DMS153 (cell line): ENCODE results near the gene SLC38A3.
A peak's percentile ranks its signal among the peaks of the same experiment; 100 is the strongest.
"Not testable (repeated sequence)": the region's sequence is repeated elsewhere in the genome, so short reads cannot be mapped to it uniquely, and the experiment has no call there.

Experiments
- DNase-seq: peaks from one replicate; lab custom pipeline; 2025; lab: John Stamatoyannopoulos, UW

SLC38A3 gene

GRCh38 chr3:50231581-50231980 lies 26.5 kb downstream of the SLC38A3 start:
- no peak for DNase-seq

GRCh38 chr3:50232303-50232702 lies 27.2 kb downstream of the SLC38A3 start:
- no peak for DNase-seq

GRCh38 chr3:50233176-50233575 lies 28.1 kb downstream of the SLC38A3 start:
- DNase-seq: no peak

GRCh38 chr3:50235716-50236483 lies 30.8 kb downstream of the SLC38A3 start, which contains the start of gene GNAI2:
TSS of gene GNAI2 (plus strand) at chr3:50236204. CDS start at chr3:50236336, 132 bp downstream.
- peak; percentile 90 for DNase-seq

GRCh38 chr3:50236484-50237132 lies 31.5 kb downstream of the SLC38A3 start:
- DNase-seq: no peak

GRCh38 chr3:50237133-50237651 lies 32.1 kb downstream of the SLC38A3 start:
- DNase-seq: no peak

- DNase-seq: peak; percentile 57
These were observed 32.9 kb downstream of the SLC38A3 start for GRCh38 chr3:50237754-50238548.

- no peak for DNase-seq
These were observed 33.5 kb downstream of the SLC38A3 start for GRCh38 chr3:50238549-50239026.

GRCh38 chr3:50239649-50240048 lies 34.6 kb downstream of the SLC38A3 start:
- no peak for DNase-seq

- DNase-seq: no peak
These were observed 36.1 kb downstream of the SLC38A3 start for GRCh38 chr3:50241163-50241562.

- no peak for DNase-seq
These were observed 36.8 kb downstream of the SLC38A3 start for GRCh38 chr3:50241713-50242380.

GRCh38 chr3:50242381-50242770 lies 37.3 kb downstream of the SLC38A3 start:
- DNase-seq: no peak

- no peak for DNase-seq
These were observed 37.9 kb downstream of the SLC38A3 start for GRCh38 chr3:50242851-50243542.

GRCh38 chr3:50243543-50243895 lies 38.4 kb downstream of the SLC38A3 start:
- DNase-seq: no peak

GRCh38 chr3:50244813-50245212 lies 39.7 kb downstream of the SLC38A3 start:
- DNase-seq: not testable (repeated sequence)

- no peak for DNase-seq
These were observed 40.2 kb downstream of the SLC38A3 start for GRCh38 chr3:50245251-50245745.

GRCh38 chr3:50245831-50246516 lies 40.9 kb downstream of the SLC38A3 start:
- DNase-seq: peak; percentile 35

GRCh38 chr3:50246517-50246954 lies 41.5 kb downstream of the SLC38A3 start:
- DNase-seq: no peak

GRCh38 chr3:50248387-50248786 lies 43.3 kb downstream of the SLC38A3 start:
- DNase-seq: peak; percentile 23

GRCh38 chr3:50249457-50249856 lies 44.4 kb downstream of the SLC38A3 start:
- no peak for DNase-seq
